Progenitor cell of endocrine pancreas (in vitro differentiated cells): Measurements from ENCODE around the gene KRTAP5-5. TPM values are rescaled to one million over a fixed set of nuclear protein-coding genes. Genes with fewer than 3 reads are reported as not detected.

Experiments used
- DNase-seq: peaks from one replicate; pipeline ENCODE4 v3.0.0; 2021; ENCODE audit warnings: low spot score; ENCODE audit not compliant: unreplicated experiment
- H3K27ac Mint-ChIP-seq: 2 replicates; pipeline ENCODE4 v1.8.0; 2021; ENCODE audit warnings: mild to moderate bottlenecking, moderate library complexity, mixed read lengths
- H3K27me3 Mint-ChIP-seq: 2 replicates; pipeline ENCODE4 v1.8.0; 2021; ENCODE audit warnings: mixed read lengths
- H3K36me3 Mint-ChIP-seq: 2 replicates; pipeline ENCODE4 v1.8.0; 2022; ENCODE audit warnings: mixed read lengths; ENCODE audit not compliant: insufficient read depth
- H3K4me1 Mint-ChIP-seq: 2 replicates; pipeline ENCODE4 v1.8.0; 2021; ENCODE audit warnings: low read depth, mixed read lengths
- H3K4me3 Mint-ChIP-seq: 2 replicates; pipeline ENCODE4 v1.8.0; 2021; ENCODE audit warnings: low read depth, mild to moderate bottlenecking, moderate library complexity, mixed read lengths
- H3K9me3 Mint-ChIP-seq: 2 replicates; pipeline ENCODE4 v1.8.0; 2021; ENCODE audit warnings: low read depth, mixed read lengths
- CTCF ChIP-seq: fragments of 200-600 bp; sonication (generic); IDR thresholded peaks from one replicate; pipeline ENCODE4 v1.5.0; 2021; ENCODE audit warnings: antibody characterized with exemption, mild to moderate bottlenecking; ENCODE audit not compliant: unreplicated experiment
- total RNA-seq: library from RNA; stranded (reverse); gene quantifications from 2 replicates; pipeline ENCODE4 v1.2.1, GENCODE V29; 2021

KRTAP5-5 gene
- total RNA-seq, 1 donor from 2014 or later: not detected

GRCh38 chr11:1632053-1632714 is 2.6 kb downstream of the KRTAP5-5 start:
- peaks cover 58% of the 10 kb centered on the region for H3K27me3 Mint-ChIP-seq
- H3K36me3 Mint-ChIP-seq: no peaks in the 10 kb centered on the region
- H3K4me1 Mint-ChIP-seq: peaks cover 7% of the 10 kb centered on the region
- no peaks in the 10 kb centered on the region for H3K9me3 Mint-ChIP-seq
- H3K4me3 Mint-ChIP-seq: no peak overlapping the region
- TF ChIP-seq CTCF: no peak
- no peak overlapping the region for H3K27ac Mint-ChIP-seq
- no peak for DNase-seq

- no peak overlapping the region for H3K4me3 Mint-ChIP-seq
- no peak for DNase-seq
- no peak for TF ChIP-seq CTCF
- no peaks in the 10 kb centered on the region for H3K36me3 Mint-ChIP-seq
- peaks cover 6% of the 10 kb centered on the region for H3K4me1 Mint-ChIP-seq
- peaks cover 51% of the 10 kb centered on the region for H3K27me3 Mint-ChIP-seq
- H3K27ac Mint-ChIP-seq: no peak overlapping the region
- no peaks in the 10 kb centered on the region for H3K9me3 Mint-ChIP-seq
Observed at GRCh38 chr11:1633864-1634263, 4.3 kb downstream of the KRTAP5-5 start.

- Mint-ChIP-seq H3K9me3 (no peaks in the 10 kb centered on the region), H3K27me3 (peaks cover 48% of the 10 kb centered on the region), H3K4me3 (no peak overlapping the region), H3K4me1 (peaks cover 9% of the 10 kb centered on the region), H3K27ac (no peak overlapping the region), H3K36me3 (no peaks in the 10 kb centered on the region)
- TF ChIP-seq CTCF: no peak
- DNase-seq: no peak
Observed at GRCh38 chr11:1636291-1636950, 6.8 kb downstream of the KRTAP5-5 start.

- no peak for DNase-seq
- H3K9me3 Mint-ChIP-seq: no peaks in the 10 kb centered on the region
- no peaks in the 10 kb centered on the region for H3K36me3 Mint-ChIP-seq
- TF ChIP-seq CTCF: no peak
- H3K4me1 Mint-ChIP-seq: peaks cover 8% of the 10 kb centered on the region
- peaks cover 39% of the 10 kb centered on the region for H3K27me3 Mint-ChIP-seq
- no peak overlapping the region for H3K27ac Mint-ChIP-seq
- H3K4me3 Mint-ChIP-seq: no peak overlapping the region
Observed at GRCh38 chr11:1637628-1638027, 8.1 kb downstream of the KRTAP5-5 start.

GRCh38 chr11:1638344-1638743 is 8.8 kb downstream of the KRTAP5-5 start:
- Mint-ChIP-seq H3K4me1 (peaks cover 6% of the 10 kb centered on the region), H3K4me3 (no peak overlapping the region), H3K27me3 (peaks cover 32% of the 10 kb centered on the region), H3K36me3 (no peaks in the 10 kb centered on the region), H3K9me3 (no peaks in the 10 kb centered on the region), H3K27ac (no peak overlapping the region)
- no peak for TF ChIP-seq CTCF
- no peak for DNase-seq
